GM12892 (cell line): ENCODE results near the gene DYRK1A.

Source experiments
- POLR2A ChIP-seq: IDR thresholded peaks from 2 replicates; pipeline ENCODE4 v1.6.1; 2011; ENCODE audit warnings: low read depth, low read length, control low read depth
- TAF1 ChIP-seq: IDR thresholded peaks from 2 replicates; pipeline ENCODE4 v1.6.1; 2011; ENCODE audit warnings: low read depth, mild to moderate bottlenecking, control low read depth, low read length, borderline replicate concordance

GRCh38 chr21:37393786-37394185, 27.2 kb downstream of the DYRK1A start:
- TF ChIP-seq POLR2A (no peak; the same call in 1 of the 2 replicates), TAF1 (no peak)
